Measurements from ENCODE around the gene AFM.

AFM gene

GRCh38 chr4:73453701-73454005 is 27.9 kb upstream of the AFM start:
- no peak overlapping the region for H3K9ac ChIP-seq (ENCODE audit: low read length)
- H3K4me3 ChIP-seq (ENCODE audit: low read length) = no peak overlapping the region

GRCh38 chr4:73454920-73455319 is 26.6 kb upstream of the AFM start:
- no peaks in the 10 kb centered on the region for H3K36me3 ChIP-seq (ENCODE audit: control insufficient read depth, insufficient read depth, low read length)
- no peak overlapping the region for H3K9ac ChIP-seq (ENCODE audit: low read length)
- H3K4me1 ChIP-seq (ENCODE audit: control insufficient read depth, insufficient read depth, low read length) = no peaks in the 10 kb centered on the region
- H3K9me3 ChIP-seq (ENCODE audit: control insufficient read depth, low read length) = no peaks in the 10 kb centered on the region
- H3K4me3 ChIP-seq (ENCODE audit: low read length) = no peak overlapping the region
- H3K27me3 ChIP-seq (ENCODE audit: control insufficient read depth, insufficient read depth, low read length) = no peaks in the 10 kb centered on the region

More at GRCh38 chr4:73453701-73454005, 27.9 kb upstream of the AFM start:
- H3K36me3 ChIP-seq (ENCODE audit: control insufficient read depth, insufficient read depth, low read length) = no peaks in the 10 kb centered on the region
- H3K27me3 ChIP-seq (ENCODE audit: control insufficient read depth, insufficient read depth, low read length) = no peaks in the 10 kb centered on the region
- no peaks in the 10 kb centered on the region for H3K9me3 ChIP-seq (ENCODE audit: control insufficient read depth, low read length)
- H3K4me1 ChIP-seq (ENCODE audit: control insufficient read depth, insufficient read depth, low read length) = no peaks in the 10 kb centered on the region

- H3K4me3 ChIP-seq (ENCODE audit: low read length) = no peak overlapping the region
- no peak overlapping the region for H3K9ac ChIP-seq (ENCODE audit: low read length)
- no peaks in the 10 kb centered on the region for H3K36me3 ChIP-seq (ENCODE audit: control insufficient read depth, insufficient read depth, low read length)
- H3K27me3 ChIP-seq (ENCODE audit: control insufficient read depth, insufficient read depth, low read length) = no peaks in the 10 kb centered on the region
- H3K9me3 ChIP-seq (ENCODE audit: control insufficient read depth, low read length) = no peaks in the 10 kb centered on the region
- H3K4me1 ChIP-seq (ENCODE audit: control insufficient read depth, insufficient read depth, low read length) = no peaks in the 10 kb centered on the region
Measured at GRCh38 chr4:73456177-73457022, 25.1 kb upstream of the AFM start.

- no peaks in the 10 kb centered on the region for H3K36me3 ChIP-seq (ENCODE audit: control insufficient read depth, insufficient read depth, low read length)
- H3K9ac ChIP-seq (ENCODE audit: low read length) = no peak overlapping the region
- H3K27me3 ChIP-seq (ENCODE audit: control insufficient read depth, insufficient read depth, low read length) = no peaks in the 10 kb centered on the region
- H3K9me3 ChIP-seq (ENCODE audit: control insufficient read depth, low read length) = no peaks in the 10 kb centered on the region
- H3K4me1 ChIP-seq (ENCODE audit: control insufficient read depth, insufficient read depth, low read length) = no peaks in the 10 kb centered on the region
- H3K4me3 ChIP-seq (ENCODE audit: low read length) = no peak overlapping the region
Measured at GRCh38 chr4:73458184-73459047, 23.1 kb upstream of the AFM start.

- Histone ChIP-seq H3K36me3 (ENCODE audit: control insufficient read depth, insufficient read depth, low read length) (no peaks in the 10 kb centered on the region), H3K27me3 (ENCODE audit: control insufficient read depth, insufficient read depth, low read length) (no peaks in the 10 kb centered on the region), H3K4me1 (ENCODE audit: control insufficient read depth, insufficient read depth, low read length) (no peaks in the 10 kb centered on the region), H3K9ac (ENCODE audit: low read length) (no peak overlapping the region), H3K9me3 (ENCODE audit: control insufficient read depth, low read length) (no peaks in the 10 kb centered on the region), H3K4me3 (ENCODE audit: low read length) (no peak overlapping the region)
Measured at GRCh38 chr4:73459048-73459421, 22.5 kb upstream of the AFM start.

- Histone ChIP-seq H3K4me1 (ENCODE audit: control insufficient read depth, insufficient read depth, low read length) (no peaks in the 10 kb centered on the region), H3K9me3 (ENCODE audit: control insufficient read depth, low read length) (no peaks in the 10 kb centered on the region), H3K27me3 (ENCODE audit: control insufficient read depth, insufficient read depth, low read length) (no peaks in the 10 kb centered on the region), H3K9ac (ENCODE audit: low read length) (no peak overlapping the region), H3K36me3 (ENCODE audit: control insufficient read depth, insufficient read depth, low read length) (no peaks in the 10 kb centered on the region), H3K4me3 (ENCODE audit: low read length) (no peak overlapping the region)
Measured at GRCh38 chr4:73460913-73461522, 20.5 kb upstream of the AFM start.

GRCh38 chr4:73468170-73468569 is 13.4 kb upstream of the AFM start:
- Histone ChIP-seq H3K27me3 (ENCODE audit: control insufficient read depth, insufficient read depth, low read length) (no peaks in the 10 kb centered on the region), H3K36me3 (ENCODE audit: control insufficient read depth, insufficient read depth, low read length) (no peaks in the 10 kb centered on the region), H3K4me3 (ENCODE audit: low read length) (no peak overlapping the region), H3K9me3 (ENCODE audit: control insufficient read depth, low read length) (no peaks in the 10 kb centered on the region), H3K9ac (ENCODE audit: low read length) (no peak overlapping the region), H3K4me1 (ENCODE audit: control insufficient read depth, insufficient read depth, low read length) (no peaks in the 10 kb centered on the region)

- H3K9me3 ChIP-seq (ENCODE audit: control insufficient read depth, low read length) = no peaks in the 10 kb centered on the region
- no peak overlapping the region for H3K4me3 ChIP-seq (ENCODE audit: low read length)
- no peaks in the 10 kb centered on the region for H3K27me3 ChIP-seq (ENCODE audit: control insufficient read depth, insufficient read depth, low read length)
- H3K9ac ChIP-seq (ENCODE audit: low read length) = no peak overlapping the region
- no peaks in the 10 kb centered on the region for H3K36me3 ChIP-seq (ENCODE audit: control insufficient read depth, insufficient read depth, low read length)
- H3K4me1 ChIP-seq (ENCODE audit: control insufficient read depth, insufficient read depth, low read length) = no peaks in the 10 kb centered on the region
Measured at GRCh38 chr4:73470728-73471127, 10.8 kb upstream of the AFM start.

- H3K9me3 ChIP-seq (ENCODE audit: control insufficient read depth, low read length) = no peaks in the 10 kb centered on the region
- no peaks in the 10 kb centered on the region for H3K36me3 ChIP-seq (ENCODE audit: control insufficient read depth, insufficient read depth, low read length)
- no peak overlapping the region for H3K4me3 ChIP-seq (ENCODE audit: low read length)
- no peaks in the 10 kb centered on the region for H3K27me3 ChIP-seq (ENCODE audit: control insufficient read depth, insufficient read depth, low read length)
- H3K9ac ChIP-seq (ENCODE audit: low read length) = no peak overlapping the region
- H3K4me1 ChIP-seq (ENCODE audit: control insufficient read depth, insufficient read depth, low read length) = no peaks in the 10 kb centered on the region
Measured at GRCh38 chr4:73477176-73477575, 4.4 kb upstream of the AFM start.

- no peak overlapping the region for H3K9ac ChIP-seq (ENCODE audit: low read length)
- H3K36me3 ChIP-seq (ENCODE audit: control insufficient read depth, insufficient read depth, low read length) = no peaks in the 10 kb centered on the region
- H3K27me3 ChIP-seq (ENCODE audit: control insufficient read depth, insufficient read depth, low read length) = no peaks in the 10 kb centered on the region
- no peaks in the 10 kb centered on the region for H3K4me1 ChIP-seq (ENCODE audit: control insufficient read depth, insufficient read depth, low read length)
- no peak overlapping the region for H3K4me3 ChIP-seq (ENCODE audit: low read length)
- no peaks in the 10 kb centered on the region for H3K9me3 ChIP-seq (ENCODE audit: control insufficient read depth, low read length)
Measured at GRCh38 chr4:73479323-73479722, 2.2 kb upstream of the AFM start.

GRCh38 chr4:73485085-73485484 is 3.5 kb downstream of the AFM start:
- Histone ChIP-seq H3K9me3 (ENCODE audit: control insufficient read depth, low read length) (no peaks in the 10 kb centered on the region), H3K9ac (ENCODE audit: low read length) (no peak overlapping the region), H3K27me3 (ENCODE audit: control insufficient read depth, insufficient read depth, low read length) (no peaks in the 10 kb centered on the region), H3K36me3 (ENCODE audit: control insufficient read depth, insufficient read depth, low read length) (no peaks in the 10 kb centered on the region), H3K4me1 (ENCODE audit: control insufficient read depth, insufficient read depth, low read length) (no peaks in the 10 kb centered on the region), H3K4me3 (ENCODE audit: low read length) (no peak overlapping the region)

GRCh38 chr4:73485596-73485995 is 4.1 kb downstream of the AFM start:
- no peaks in the 10 kb centered on the region for H3K4me1 ChIP-seq (ENCODE audit: control insufficient read depth, insufficient read depth, low read length)
- no peaks in the 10 kb centered on the region for H3K9me3 ChIP-seq (ENCODE audit: control insufficient read depth, low read length)
- H3K4me3 ChIP-seq (ENCODE audit: low read length) = no peak overlapping the region
- H3K27me3 ChIP-seq (ENCODE audit: control insufficient read depth, insufficient read depth, low read length) = no peaks in the 10 kb centered on the region
- H3K36me3 ChIP-seq (ENCODE audit: control insufficient read depth, insufficient read depth, low read length) = no peaks in the 10 kb centered on the region
- H3K9ac ChIP-seq (ENCODE audit: low read length) = no peak overlapping the region

Measured in mucosa of stomach (tissue), 1 donor.